ENCODE results near the gene CLDND2. TPM values are rescaled to one million over a fixed set of nuclear protein-coding genes. Genes with fewer than 3 reads are reported as not detected.

CLDND2 gene
- total RNA-seq, 1 donor from 2014 or later: not detected

GRCh38 chr19:51354742-51355148, 14.1 kb downstream of the CLDND2 start:
- no peak for DNase-seq (ENCODE audit: low read depth)

GRCh38 chr19:51354103-51354741, 14.6 kb downstream of the CLDND2 start:
- DNase-seq (ENCODE audit: low read depth): no peak

- no peak for DNase-seq (ENCODE audit: low read depth)
Observed at GRCh38 chr19:51352783-51353360, 15.9 kb downstream of the CLDND2 start.

- no peak for DNase-seq (ENCODE audit: low read depth)
Observed at GRCh38 chr19:51351266-51351990, 17.4 kb downstream of the CLDND2 start.

- DNase-seq (ENCODE audit: low read depth): no peak
Observed at GRCh38 chr19:51347209-51347928, 21.4 kb downstream of the CLDND2 start.

DNA sequence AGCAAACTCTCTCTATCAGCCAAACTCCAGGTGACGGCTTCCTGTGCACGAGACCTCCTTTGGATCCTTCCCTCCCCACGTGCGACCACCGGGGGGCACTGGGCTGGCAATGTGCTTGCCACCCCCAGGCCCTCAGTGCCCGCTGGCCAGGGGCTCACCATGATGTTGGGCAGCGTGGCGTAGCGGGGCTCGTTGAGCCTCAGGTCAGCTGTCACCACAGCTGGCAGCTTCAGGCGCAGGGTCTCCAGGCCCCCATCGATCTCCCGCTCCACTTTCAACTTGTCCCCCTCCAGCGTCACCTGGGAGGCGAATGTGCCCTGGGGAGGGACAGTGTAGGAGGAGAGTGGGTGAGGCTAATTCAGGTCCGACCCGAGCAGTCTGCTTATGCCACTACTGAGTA, 22.1 kb downstream of the CLDND2 start:
- no peak for DNase-seq (ENCODE audit: low read depth)

GRCh38 chr19:51345076-51345620, 23.7 kb downstream of the CLDND2 start:
- no peak for DNase-seq (ENCODE audit: low read depth)

DNA sequence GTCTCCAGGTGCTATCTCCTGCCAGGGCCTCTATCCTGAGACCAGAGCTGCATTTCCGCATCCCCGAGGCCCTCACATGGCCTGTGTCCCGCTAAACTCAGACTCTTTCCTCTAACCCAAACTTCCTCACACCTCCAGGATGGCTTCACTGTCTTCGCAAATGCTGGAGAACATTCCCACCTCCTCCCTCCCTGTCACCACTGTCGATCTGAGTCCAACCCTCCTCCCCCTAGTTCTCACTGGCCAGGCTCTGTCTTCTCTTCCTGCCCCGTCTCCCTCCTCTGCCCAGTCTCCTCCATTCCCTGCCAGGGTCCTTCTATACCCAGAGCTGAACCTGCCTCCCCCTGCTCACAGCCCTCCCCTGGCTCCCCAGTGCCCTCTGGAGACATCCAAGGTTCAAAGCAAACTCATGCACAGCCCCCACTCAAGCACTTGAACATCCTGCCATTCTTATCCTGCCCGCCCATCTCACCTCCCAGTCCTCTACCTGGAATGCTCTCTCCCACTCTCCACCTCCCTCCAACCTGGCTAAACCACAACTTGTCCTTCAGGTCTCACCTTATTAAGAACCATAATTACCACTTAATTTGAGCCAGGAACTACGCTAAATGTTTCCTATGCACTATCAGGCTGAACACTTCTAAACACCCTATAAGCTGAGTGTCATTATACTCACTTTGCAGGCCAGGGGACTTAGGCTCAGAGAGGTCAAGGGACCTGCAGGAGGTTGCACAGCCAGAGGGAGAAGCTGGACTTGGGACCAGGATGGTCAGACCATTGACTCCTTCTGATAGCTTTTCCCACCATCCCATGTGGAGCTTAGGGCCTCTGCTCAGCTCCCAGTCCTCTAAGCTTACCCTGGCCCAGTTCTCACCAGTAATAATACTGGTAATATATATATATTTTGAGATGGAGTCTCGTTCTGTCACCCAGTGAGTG, 25.9 kb downstream of the CLDND2 start:
- DNase-seq (ENCODE audit: low read depth): no peak

GRCh38 chr19:51341976-51342580, 26.7 kb downstream of the CLDND2 start, which contains the start of gene VSIG10L:
TSS of gene VSIG10L (minus strand) at chr19:51342139. CDS start at chr19:51342124, 15 bp downstream.
- DNase-seq (ENCODE audit: low read depth): no peak

DNA sequence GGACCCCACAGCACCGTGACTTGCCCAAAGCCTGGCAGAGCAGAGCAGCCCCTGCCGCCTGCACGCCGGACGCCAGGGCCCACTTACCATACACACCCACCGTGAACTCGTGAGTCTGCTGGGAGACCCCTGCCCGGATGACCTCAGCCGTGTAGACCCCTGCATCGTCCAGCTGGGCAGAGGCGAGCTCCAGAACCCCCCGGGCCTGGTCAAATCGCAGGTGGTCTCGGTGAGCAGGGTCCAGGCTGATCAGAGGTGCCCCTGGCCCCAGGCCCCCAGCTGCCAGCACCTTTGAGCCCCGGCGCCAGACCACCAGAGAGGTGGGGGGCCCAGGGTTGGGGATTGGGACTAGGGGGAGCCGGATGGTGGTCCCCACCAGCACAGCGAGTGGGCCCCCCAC, 27.7 kb downstream of the CLDND2 start:
- no peak for DNase-seq (ENCODE audit: low read depth)

DNA sequence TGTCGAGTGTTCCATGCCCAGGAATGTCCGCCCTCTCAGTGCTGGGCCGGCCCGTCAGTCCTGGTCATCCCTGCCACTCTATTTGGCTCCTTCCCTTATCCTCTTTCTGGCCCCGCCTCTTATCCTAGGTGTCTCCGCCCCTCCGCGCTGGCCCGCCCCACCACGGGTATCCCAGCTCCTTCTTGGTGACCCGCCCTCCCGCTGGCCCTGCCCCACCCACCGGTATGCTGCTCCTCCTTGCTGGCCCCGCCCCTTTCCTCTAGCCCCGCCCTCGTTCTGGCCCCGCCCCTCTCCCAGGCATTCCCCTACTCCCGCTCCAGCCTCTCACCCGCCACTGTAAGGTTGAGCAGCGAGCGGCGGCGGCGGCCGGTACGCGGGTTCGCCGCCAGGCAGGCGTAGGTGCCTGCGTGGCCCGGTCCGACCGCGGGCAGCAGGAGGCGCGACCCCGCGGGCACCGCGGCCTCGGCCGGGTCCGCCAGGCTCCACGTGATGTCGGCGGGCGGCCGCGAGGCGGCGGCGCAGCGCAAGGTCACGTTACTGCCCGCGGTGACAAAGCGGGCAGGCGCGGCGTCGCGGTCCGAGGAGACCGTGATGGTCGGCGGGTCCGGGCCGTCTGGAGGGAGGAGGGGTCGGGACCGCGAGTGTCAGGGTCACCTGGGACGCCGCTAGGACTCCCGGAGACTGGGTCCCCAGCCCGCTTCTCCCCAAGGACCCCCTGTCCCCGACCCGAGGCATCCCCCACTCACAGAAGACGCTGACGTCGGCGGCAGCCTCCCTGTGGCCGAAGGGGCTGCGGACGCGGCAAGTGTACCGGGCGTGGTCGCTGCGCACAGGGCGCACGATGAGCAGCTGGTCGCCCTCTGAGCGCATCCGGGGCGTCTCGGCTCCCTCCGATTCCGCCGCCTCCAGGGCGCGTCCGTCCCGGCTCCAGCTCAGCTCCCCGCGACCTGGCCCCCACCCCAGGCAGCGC, 28.8 kb downstream of the CLDND2 start:
- DNase-seq (ENCODE audit: low read depth): peak; percentile 87

DNA sequence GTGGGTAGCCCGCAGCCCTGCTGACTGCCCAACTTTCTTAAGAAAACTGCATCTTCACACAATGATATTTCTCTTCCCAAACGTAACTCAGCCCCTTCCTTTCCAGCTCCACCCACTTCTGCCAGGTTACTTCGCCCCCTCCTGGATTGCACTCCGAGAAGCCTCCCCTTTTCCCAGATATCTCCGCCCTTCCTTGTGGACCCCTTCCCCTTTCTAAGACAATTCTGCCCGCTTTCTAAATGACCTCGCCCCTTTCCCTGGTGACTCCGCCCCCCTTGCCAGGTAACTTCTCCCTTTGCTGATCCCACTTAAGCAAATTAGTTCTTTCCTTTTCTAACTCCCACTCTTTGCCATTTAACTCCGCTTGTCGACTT, 29.5 kb downstream of the CLDND2 start:
- DNase-seq (ENCODE audit: low read depth): no peak

- peak; percentile 38 for DNase-seq (ENCODE audit: low read depth)
Observed at GRCh38 chr19:51338563-51339312, 30.1 kb downstream of the CLDND2 start.

DNA sequence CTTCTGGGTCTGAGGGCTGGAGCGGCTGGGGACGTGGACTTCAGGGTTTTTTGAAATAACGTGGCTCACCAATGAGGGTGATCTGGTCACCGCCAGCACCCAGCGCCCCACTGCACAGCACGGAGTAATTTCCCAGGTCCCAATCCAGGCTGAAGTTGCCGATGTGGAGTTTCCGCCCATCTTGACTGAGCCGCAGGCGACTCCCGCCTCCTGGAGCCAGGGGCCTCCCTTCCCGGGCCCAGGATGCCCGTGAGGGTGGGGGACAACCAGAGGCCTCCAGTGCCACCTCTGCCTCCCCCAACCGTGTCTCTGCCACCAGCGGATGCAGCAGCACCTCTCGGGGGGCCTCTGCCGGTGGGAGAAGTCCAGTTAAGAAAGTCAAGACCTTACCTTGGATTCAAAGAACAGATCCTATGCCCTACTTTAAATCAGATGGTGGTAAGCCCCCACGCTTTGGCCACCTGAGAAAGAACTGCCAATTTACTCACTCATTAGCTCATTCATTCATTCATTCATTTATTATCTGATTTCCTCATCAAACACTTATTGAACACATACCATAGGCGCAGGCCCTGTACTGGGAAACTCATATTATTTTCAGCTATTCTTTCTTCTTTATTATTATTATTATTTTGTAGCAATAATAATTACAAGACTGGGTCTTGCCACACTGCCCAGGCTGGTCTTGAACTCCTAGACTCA, 30.8 kb downstream of the CLDND2 start:
- DNase-seq (ENCODE audit: low read depth): no peak

DNA sequence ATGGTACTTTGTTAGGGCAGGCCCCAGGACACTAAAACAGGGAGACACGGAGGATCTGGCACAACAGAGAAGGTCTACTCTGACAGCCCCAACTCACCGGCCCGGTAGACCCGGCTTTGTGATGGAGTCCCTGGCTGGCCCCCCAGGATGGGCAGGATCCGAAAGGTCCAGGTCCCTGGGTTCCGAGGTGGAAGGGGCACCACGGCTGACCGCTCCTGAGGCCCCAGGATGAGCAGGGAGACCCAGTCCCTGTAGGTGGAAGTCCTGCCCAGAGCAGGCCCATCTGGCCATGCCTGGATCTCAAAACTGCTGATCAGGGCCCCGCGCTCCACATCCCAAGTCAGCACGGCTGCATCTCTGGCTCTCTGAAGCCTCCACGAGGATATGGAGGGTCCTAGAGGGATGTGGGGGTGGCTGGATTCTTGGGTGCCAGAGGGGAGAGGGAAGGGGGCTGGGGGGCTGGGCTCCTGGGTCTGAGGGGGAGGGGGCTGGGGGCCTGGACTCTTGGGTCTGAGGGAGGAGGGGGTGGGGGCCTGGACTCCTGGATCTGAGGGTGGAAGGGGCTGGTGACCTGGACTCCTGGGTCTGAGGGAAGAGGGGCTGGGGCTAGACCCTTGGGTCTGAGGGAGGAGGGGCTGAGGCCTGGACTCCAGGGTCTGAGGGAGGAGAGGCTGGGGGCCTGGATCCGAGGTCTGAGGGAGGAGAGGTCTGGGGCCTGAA, 31.5 kb downstream of the CLDND2 start:
- DNase-seq (ENCODE audit: low read depth): no peak

DNA sequence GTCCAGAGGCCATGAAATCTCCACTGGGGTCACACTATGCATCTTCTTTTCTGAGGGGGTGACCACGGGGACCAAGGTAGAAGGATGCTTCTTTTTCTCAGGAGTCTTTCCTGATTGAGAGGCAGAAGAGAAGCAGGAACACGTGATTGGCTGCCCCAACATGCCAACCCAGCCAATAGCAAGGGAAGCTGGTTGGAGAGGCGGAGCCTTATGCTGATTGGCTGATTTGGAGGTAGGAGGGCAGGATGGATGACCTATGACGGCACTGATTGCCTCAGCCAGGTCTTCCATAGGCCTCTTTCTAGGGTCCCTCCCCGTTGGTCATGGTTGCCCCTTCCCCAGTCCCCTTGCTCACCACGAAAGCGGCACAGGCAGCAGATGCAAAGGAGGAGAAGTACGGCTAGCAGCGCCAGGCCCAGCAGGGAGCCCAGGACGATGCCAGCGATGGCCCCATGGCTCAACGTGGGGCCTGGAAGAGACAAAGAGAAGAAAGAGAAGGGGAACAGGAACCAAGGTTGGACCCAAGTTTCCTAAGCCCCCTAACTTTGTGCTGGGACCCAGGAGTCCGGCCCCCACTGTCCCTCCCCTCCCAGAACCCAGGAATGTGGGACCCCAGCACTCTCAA, 34.9 kb downstream of the CLDND2 start:
- no peak for DNase-seq (ENCODE audit: low read depth)

DNA sequence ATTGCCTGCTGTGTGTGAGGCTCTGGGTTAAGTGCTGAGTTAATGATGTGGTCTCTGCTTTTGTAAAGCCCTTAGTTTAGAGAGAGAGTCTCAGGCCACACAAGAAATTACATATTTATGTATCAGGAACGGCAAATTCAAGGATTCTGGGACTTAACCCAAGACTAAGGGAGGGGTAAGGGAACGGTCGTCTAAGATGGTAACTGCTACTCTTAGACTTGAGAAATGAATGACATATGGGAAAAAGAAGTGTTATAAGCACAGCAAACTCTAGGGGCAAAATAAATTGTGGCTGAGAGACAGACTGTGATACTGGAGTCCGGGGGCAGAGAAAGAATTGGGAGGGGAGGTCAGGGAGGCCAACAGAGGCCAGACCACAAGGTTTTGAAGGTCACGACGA, 37.1 kb downstream of the CLDND2 start:
- DNase-seq (ENCODE audit: low read depth): no peak

Data from renal cortical epithelial cell (primary cell).